Measurements from ENCODE around the gene GALNT10.

GALNT10 gene

DNA sequence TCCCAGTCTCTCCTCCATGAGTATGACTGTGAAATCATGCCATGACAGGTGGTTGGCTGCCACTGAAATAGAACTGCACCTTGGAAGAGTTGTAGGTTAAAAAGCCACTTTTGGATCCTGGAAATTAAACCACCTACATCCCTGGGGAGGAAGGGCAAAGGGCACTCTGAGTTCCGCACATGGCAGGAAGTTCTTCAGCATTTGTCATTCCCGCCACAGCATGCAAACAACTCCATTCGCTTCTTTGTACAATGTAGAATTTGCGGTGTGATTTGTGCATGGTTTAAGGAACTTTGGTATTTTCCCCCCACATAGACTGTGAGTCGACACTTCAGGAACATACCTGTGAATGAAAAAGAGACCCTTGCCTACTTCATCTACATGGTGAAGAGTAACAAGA lies 265.1 kb downstream of the GALNT10 start:
- DNase-seq, result no peak

DNA sequence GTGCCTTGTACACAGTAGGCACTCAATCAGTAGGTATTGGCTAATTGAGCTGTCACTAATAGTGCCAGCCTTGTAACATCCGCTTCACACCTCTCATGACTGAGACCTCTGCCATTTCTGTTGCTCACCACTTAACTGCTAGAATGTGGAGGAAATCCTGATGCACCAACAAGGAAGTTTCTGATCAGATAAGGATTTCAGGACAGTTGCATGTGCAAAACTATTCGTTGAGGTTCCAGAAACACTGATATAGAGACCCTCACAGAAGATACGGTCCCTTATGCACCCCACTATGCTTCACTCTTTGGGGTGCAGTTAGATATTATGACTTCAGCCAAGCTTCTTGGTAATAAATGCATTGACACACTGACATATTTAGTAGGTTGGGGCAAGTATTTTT lies 266.0 kb downstream of the GALNT10 start:
- no peak for DNase-seq

DNA sequence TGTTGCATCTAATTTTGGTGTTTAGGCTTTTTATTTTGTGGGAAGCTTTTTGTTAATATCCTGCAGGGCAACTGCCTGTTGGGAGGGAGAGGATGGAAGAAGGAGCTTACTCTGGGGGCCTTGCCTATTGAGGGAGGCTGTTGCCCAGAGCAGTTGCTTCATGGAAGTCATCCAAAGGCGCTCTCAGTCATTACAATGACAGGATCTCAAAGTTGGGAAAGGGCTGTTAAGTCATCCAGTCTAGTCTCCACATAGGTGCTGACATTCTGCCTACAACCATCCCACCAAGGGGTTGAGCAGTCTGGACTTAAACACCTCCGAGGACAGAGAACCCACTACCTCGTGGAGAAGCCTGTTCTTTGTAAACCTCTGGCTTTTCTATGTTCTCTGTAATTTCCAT lies 268.5 kb downstream of the GALNT10 start:
- DNase-seq, result no peak

DNA sequence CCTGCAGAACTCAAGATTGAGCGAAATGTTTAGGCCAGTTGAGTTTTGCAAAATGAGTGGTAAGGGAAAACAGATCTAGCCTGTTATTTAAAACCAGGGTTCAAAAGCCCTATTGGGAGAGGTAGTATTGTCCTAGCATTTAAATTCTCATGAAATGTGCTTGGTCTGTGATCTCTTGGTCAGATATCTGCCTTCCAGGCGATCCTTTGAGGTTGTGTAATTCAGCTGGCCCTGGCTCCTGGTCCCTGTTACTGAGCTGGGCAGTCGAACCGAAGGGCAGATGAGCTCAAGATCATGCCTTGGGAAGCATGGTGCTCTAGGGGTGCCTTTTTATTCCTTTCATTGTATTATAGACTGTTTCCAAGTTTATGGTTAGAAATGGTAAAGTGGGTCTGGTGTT lies 269.6 kb downstream of the GALNT10 start:
- no peak for DNase-seq

DNA sequence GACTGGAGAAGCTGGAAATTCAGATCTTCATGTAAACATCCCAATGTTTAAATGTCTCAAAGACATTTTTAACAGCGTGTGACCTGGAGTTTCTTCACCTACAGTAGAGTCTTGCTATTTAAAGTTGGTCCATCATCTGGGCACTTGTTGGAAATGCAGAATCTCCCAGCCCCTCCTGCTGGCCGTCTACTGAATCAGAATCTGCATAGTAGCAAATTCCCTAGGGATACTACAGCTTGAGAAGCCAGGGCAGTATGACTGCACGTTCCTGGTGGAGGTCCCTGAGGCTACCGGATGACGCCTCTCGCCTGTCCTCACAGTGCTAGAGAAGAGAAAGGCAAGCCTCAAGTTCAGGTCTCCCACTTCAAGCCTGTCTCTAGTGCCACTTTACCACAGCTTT lies 271.0 kb downstream of the GALNT10 start:
- no peak for DNase-seq

DNA sequence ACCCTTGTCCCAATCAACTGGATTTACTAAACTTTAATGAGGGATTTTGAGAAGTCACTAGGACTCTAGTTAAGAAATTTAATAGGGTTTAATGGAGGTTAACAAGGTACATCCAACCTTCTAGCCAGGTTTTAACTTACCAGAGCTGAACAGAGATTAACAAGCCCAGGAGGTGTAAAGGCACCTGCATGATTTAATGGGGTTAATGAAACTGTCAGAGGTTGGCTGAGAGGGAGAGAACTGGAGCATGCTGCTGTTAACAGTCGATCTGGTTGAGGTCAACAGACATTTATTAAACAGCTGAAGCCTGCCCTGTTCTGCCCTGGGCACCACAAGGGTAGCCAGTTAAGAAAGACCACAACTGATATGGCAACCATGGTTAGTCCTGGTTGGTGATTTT lies 273.9 kb downstream of the GALNT10 start:
- no peak for DNase-seq

DNA sequence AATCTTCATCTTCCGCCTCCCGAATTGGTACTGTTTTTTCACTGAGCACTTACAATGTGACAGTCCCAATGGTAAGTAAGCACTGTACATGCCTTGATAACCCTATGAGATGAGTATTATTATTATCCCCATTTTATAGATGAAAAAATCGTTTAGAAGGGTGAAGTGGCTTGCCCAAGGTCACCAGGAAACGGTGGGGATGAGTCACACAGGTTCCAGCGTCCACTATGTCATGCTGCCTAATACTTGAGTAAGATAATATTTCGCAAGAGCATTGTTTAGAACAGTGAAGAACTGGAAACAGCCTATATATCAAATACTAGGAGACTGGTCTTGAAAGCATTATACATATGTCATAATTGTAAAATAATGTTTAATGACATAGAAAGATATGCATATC lies 274.6 kb downstream of the GALNT10 start:
- no peak for DNase-seq

DNA sequence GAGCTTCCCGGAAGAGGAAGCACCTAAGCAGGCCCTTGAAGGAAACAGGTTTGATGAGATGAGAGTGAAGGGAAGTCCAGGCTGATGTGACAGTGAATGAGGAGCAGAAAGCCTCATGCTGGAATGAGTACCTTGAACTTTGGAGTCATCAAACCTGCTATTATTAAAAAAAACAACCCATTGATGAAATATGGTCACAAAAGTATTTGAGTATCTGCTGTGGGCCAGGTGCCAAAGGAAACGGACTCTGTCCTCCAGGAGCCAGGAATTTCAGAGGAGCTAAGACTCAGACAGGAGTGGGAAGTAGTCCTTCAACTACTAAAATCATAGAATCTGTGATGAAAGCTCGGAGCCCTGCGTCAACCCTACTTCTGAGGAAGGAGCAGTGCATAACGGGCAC lies 275.6 kb downstream of the GALNT10 start:
- DNase-seq, result no peak

DNA sequence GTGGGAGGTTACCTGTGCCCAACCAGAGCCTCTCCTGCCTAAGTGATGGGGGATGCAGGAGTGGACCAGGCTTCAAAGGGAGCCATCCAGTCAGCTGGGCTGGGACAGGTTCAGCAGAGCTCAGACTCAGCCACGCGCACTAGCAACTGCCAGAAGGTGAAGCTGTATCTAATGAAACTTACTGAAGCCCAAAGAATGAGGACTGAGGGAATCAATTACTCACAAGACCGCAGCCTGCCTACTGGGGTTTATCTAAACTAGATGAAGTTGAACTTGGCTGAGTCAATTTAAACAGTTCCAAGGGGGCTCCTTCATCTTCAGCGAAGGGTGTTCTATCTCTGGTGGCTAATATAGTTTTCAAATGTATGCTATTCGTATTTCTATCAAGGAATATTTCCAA lies 276.1 kb downstream of the GALNT10 start:
- no peak for DNase-seq

DNA sequence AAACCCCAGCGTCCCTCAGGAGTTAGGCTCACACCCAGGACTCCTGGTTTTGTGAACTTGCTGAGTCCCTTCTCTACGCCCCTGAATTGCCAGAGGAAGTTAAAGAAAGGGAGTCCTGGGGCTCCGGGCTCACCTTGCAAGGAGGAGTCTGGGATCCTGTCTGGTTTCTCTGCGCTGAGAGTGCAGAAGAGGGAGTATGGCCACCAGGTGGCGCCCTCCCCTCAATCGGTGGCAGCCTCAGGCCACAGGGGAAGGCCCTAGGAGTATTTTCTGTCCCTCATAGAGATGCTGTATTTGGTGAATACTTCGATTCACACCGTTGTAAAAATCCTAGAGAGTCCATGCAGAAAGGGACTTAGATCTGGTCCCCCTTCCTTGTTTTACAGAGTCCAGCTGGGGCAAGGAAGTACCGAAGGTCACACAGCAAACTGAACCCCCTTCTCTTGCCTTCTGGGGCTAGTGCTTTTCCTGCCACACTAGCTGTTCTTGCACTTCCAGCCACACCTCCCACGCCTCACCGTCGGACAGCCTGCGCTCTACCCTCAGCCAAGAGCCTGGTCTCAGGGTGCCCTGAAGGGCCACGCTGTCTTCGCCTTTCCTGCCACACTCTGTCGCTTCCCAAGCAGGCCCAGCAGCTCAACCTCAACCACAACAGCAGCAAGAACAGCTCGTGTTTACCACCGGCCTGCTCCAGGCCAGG lies 277.3 kb downstream of the GALNT10 start:
- peak; percentile 85 for DNase-seq

DNA sequence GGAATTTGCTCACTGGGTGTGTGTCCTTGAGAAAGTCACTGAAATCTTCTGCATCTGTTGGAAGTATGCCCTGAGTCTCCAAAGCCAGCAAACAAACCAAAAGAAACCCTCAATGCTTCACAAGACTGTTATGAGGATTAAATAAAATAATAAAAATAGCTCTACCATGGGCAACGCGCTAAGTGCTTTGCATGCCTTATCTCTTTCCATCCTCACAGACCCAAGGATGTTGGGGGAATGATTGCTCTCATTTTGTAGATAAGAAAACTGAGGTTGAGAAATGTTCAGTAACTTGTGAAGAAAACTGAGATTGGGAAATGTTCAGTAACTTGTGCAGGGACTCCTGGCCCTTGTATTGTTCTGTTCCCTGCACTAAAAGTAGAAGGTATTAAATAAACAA lies 279.6 kb downstream of the GALNT10 start:
- no peak for DNase-seq
